WTC11 (cell line): Measurements from ENCODE around the gene KDM4E.

Experiments
- ATF1 ChIP-seq: sonication (generic); formaldehyde crosslinking; IDR thresholded peaks from 2 replicates; pipeline ENCODE4 v1.8.1; 2023; ENCODE audit warnings: mild to moderate bottlenecking, moderate library complexity, missing genetic modification reagents
- ELF4 ChIP-seq: sonication (generic); formaldehyde crosslinking; IDR thresholded peaks from 2 replicates; pipeline ENCODE4 v1.8.1; 2022; ENCODE audit warnings: low read depth, mild to moderate bottlenecking, moderate library complexity, missing genetic modification reagents
- SMAD3 ChIP-seq: sonication (generic); formaldehyde crosslinking; IDR thresholded peaks from 2 replicates; pipeline ENCODE4 v1.8.0; 2022; ENCODE audit warnings: missing genetic modification reagents, mild to moderate bottlenecking, borderline replicate concordance
- ZNF232 ChIP-seq: sonication (generic); formaldehyde crosslinking; IDR thresholded peaks from 2 replicates; pipeline ENCODE4 v1.8.0; 2022; ENCODE audit warnings: mild to moderate bottlenecking, missing genetic modification reagents
- ZNF423 ChIP-seq: fragments of 250-450 bp; sonication (Bioruptor Pico); IDR thresholded peaks from 2 replicates; pipeline ENCODE4 v2.1.2; 2022; ENCODE audit warnings: mild to moderate bottlenecking, moderate library complexity
- TF ChIP-seq, protein P1 (sequence below): sonication (generic); formaldehyde crosslinking; IDR thresholded peaks from 2 replicates; pipeline ENCODE4 v1.8.1; 2022; ENCODE audit warnings: low read depth, mild to moderate bottlenecking, moderate library complexity, missing genetic modification reagents, borderline replicate concordance
- TF ChIP-seq, protein P2 (sequence below): fragments of 200-600 bp; IDR thresholded peaks from 2 replicates; pipeline ENCODE4 v1.8.0; 2022; ENCODE audit warnings: antibody characterized with exemption
- TF ChIP-seq, protein P3 (sequence below): sonication (generic); formaldehyde crosslinking; IDR thresholded peaks from 2 replicates; pipeline ENCODE4 v1.8.1; 2023; ENCODE audit warnings: mild to moderate bottlenecking, moderate library complexity, missing genetic modification reagents

DNA sequence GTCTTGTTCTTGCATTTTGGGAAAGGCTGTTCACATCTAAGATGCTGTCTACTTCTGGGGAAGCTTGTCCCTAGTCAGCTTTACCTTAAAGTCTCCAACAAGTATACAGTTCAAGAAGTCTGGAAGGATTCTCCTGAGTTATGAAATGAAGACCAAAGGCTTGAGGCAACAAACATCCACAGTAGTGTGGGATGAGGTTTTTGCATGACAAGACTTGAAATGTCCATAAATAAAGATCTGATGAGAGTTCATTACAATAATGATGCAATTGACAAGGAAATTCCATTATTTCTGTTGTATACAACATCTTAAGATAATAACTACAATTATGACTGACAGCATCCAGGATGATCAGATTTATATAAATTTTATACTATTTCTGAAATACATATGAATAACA lies 21.3 kb upstream of the KDM4E start:
- TF ChIP-seq, protein P1, sequence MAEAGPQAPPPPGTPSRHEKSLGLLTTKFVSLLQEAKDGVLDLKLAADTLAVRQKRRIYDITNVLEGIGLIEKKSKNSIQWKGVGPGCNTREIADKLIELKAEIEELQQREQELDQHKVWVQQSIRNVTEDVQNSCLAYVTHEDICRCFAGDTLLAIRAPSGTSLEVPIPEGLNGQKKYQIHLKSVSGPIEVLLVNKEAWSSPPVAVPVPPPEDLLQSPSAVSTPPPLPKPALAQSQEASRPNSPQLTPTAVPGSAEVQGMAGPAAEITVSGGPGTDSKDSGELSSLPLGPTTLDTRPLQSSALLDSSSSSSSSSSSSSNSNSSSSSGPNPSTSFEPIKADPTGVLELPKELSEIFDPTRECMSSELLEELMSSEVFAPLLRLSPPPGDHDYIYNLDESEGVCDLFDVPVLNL, result no peak
- TF ChIP-seq ATF1 (CRISPR knock-in tag) (no peak), ELF4 (CRISPR knock-in tag) (no peak), ZNF423 (CRISPR knock-in tag) (no peak), ZNF232 (CRISPR knock-in tag) (no peak), SMAD3 (CRISPR knock-in tag) (no peak)
- TF ChIP-seq, protein P2, sequence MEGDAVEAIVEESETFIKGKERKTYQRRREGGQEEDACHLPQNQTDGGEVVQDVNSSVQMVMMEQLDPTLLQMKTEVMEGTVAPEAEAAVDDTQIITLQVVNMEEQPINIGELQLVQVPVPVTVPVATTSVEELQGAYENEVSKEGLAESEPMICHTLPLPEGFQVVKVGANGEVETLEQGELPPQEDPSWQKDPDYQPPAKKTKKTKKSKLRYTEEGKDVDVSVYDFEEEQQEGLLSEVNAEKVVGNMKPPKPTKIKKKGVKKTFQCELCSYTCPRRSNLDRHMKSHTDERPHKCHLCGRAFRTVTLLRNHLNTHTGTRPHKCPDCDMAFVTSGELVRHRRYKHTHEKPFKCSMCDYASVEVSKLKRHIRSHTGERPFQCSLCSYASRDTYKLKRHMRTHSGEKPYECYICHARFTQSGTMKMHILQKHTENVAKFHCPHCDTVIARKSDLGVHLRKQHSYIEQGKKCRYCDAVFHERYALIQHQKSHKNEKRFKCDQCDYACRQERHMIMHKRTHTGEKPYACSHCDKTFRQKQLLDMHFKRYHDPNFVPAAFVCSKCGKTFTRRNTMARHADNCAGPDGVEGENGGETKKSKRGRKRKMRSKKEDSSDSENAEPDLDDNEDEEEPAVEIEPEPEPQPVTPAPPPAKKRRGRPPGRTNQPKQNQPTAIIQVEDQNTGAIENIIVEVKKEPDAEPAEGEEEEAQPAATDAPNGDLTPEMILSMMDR, result no peak
- TF ChIP-seq, protein P3, sequence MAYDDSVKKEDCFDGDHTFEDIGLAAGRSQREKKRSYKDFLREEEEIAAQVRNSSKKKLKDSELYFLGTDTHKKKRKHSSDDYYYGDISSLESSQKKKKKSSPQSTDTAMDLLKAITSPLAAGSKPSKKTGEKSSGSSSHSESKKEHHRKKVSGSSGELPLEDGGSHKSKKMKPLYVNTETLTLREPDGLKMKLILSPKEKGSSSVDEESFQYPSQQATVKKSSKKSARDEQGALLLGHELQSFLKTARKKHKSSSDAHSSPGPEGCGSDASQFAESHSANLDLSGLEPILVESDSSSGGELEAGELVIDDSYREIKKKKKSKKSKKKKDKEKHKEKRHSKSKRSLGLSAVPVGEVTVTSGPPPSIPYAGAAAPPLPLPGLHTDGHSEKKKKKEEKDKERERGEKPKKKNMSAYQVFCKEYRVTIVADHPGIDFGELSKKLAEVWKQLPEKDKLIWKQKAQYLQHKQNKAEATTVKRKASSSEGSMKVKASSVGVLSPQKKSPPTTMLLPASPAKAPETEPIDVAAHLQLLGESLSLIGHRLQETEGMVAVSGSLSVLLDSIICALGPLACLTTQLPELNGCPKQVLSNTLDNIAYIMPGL (CRISPR knock-in tag), result no peak
